G401.6 (cell line): Measurements from ENCODE around the gene ZBTB21.
"Not testable (repeated sequence)": the region's sequence is repeated elsewhere in the genome, so short reads cannot be mapped to it uniquely, and the experiment has no call there.

Experiments used
- FAIRE-seq: peaks from 2 replicates; lab custom pipeline; 2012; peaks lifted over from hg19 to GRCh38; lab: Jason Lieb, UNC

Gene ZBTB21

GRCh38 chr21:42019101-42019605 lies 9.0 kb upstream of the ZBTB21 start:
- FAIRE-seq = no peak

DNA sequence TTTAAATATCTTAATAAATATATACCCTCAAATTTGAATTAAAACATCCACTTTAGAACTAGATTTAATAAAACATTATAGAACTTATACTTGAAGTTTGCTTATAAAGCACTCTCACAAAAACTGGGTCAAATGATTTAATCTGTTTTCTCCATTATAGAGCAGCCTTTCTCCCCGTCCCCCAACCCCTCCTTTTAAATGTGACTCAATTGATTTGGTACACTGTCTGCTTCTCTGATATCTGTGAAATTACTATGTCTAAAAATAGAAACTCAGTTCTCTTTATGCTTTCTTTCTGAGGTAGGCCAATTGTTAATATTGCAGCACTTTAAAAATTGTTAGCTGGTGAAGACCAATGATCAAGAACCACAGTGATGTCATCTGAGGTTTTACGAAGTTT lies 6.9 kb upstream of the ZBTB21 start:
- FAIRE-seq = no peak

GRCh38 chr21:42016364-42016985 lies 6.3 kb upstream of the ZBTB21 start:
- no peak for FAIRE-seq

GRCh38 chr21:42013931-42014330 lies 3.8 kb upstream of the ZBTB21 start:
- no peak for FAIRE-seq

DNA sequence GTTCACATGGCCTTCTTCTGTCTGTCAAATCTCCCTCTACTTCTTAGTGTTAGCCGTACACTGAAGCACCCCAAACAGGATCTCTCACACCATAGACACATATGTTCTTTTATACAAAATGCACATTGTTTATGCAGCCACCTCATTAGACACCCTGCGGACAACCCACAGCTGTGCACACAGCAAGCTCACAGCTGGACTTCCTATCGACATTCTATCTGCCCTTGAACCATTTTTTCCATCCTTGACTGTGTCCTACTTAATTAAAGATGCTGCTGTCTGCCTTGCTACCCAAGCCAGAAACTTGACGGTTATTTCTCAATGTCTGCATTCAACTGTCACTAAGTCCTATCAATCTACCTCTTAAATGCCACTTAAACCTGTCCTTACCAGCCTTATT lies 3.2 kb upstream of the ZBTB21 start:
- no peak for FAIRE-seq

- FAIRE-seq = no peak
Measured at GRCh38 chr21:42012763-42013329, 2.7 kb upstream of the ZBTB21 start.

GRCh38 chr21:42012344-42012743 lies 2.2 kb upstream of the ZBTB21 start:
- FAIRE-seq = no peak

DNA sequence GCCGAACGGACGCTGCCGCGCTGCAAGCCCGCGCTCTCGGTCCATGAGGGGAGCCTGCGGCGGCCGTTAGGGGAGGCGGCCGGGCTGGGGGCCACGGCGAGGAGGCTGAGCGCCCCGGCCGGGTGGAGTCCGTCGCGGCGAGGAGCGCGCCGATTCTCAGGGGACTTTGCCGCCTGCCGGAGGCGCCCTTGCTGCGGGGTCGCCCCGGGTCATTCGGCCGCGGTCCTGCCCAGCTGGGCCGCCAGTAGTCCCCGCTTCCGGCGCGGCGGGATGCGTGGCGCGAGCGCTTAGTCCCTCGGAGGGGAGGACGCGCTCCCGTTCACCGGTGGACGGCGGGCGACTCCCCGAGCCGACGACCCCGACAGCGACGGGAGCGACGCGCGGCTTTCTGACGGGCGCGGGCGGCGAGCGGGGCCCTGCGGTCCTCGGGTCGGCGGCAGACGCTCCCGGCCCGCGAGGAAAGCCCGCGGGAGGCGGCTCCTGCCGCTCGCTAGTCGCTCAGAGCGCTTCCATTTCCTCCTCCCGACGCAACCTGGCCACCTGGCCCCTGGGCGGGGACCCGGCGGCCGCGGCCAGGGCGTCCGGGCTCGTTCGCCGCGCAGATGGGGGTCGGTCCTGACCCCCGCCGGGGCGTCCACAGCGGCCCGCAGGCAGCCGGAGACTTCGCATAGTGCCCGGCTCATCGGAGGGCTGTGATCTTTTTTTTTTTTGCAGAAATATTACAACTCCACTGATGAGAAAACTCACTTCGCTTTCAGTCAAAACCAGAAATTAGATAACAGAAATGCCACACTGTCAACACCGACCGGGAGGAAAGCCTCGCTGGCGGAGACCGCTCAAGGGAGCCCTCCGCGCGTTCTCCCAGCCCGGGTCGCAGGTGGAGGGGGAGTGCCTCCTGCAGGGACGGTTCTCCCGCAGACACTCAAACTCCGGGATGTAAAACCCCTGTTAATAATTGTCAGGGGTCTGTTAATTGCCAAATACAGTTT lies 641 bp upstream of the ZBTB21 start:
- FAIRE-seq = no peak

DNA sequence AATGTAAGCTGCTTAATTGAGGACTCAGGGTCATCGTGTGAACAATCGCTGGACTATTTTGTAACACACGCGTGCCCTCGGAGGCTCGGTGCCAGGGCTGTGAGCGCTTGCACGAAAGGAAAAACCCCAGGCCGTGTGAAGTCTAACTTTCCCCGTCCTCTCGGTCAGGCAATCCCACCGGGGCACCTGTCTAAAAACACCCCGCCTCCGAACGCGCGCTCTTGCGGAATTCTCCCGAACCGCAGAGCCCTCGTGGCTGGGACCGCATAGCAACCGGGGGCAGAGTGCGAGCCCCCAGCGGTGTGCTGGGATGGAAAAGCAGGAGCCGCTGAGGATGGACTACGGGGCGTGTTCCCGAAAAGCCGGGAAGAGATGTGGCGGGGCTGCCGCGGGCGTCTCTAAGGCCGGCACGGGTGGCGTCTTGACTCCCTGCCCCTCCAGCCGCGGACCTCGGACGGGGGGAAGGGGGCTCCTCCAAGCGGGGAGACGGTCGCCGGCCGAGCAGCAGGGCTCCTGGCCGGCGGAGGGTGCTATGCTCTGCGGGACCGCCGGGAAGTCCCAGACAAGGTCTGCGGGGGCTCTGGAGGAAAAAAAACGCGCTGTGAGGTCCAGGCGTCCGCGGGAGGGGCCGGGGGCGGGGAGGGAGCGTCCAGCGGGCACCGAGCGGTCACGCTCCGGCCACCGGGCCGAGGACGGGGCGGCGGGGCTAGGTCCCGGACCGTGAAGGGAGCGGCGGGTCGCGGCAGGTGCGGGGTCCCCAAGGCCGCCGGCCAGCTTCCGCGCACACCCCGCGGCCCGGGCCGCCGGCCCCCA lies 936 bp downstream of the ZBTB21 start:
- FAIRE-seq = no peak

DNA sequence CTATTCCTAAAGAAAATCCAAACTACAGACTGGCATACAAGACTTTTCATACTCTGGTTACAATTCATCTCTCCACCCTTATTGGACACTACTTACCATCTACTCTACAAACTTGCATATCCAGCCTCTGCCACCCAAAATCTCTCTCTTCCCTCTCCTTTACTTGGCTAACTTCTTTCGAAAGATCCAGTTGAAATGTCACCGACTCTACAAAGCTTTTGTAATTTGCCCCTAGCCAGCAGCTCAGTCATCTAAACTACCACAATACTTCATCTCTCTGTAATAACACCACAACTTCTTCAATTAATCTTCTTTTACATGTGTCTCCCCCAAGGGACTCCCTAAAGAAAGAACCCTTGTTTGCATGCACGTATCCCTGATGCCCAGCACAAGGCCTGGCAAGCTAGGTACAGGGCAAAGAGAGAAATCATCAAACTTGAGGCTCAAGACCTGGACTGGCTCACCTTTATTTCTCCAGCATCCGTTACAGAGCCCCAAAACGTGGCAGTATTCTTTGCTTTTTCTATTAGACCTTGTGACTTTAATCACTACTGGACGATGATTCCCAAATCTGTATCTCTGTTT lies 2.7 kb downstream of the ZBTB21 start:
- FAIRE-seq = no peak

DNA sequence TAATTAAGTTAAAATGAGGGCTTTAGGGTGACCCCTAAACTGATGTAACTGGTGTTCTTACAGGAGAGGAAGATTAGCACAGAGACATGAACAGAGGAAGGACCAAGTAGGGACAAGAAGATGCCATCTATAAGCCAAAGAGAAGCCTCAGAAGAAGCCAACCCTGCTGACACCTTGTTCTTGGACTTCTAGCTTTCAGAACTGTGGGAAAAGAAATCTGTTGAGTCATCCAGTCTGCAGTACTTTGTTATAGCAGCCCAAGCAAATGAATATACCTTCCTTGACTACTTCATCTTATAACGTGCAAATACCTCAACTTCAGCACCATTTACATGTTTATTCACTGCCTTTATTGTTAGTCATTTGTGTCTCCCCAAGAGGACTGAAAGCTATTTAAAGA lies 3.4 kb downstream of the ZBTB21 start:
- no peak for FAIRE-seq

DNA sequence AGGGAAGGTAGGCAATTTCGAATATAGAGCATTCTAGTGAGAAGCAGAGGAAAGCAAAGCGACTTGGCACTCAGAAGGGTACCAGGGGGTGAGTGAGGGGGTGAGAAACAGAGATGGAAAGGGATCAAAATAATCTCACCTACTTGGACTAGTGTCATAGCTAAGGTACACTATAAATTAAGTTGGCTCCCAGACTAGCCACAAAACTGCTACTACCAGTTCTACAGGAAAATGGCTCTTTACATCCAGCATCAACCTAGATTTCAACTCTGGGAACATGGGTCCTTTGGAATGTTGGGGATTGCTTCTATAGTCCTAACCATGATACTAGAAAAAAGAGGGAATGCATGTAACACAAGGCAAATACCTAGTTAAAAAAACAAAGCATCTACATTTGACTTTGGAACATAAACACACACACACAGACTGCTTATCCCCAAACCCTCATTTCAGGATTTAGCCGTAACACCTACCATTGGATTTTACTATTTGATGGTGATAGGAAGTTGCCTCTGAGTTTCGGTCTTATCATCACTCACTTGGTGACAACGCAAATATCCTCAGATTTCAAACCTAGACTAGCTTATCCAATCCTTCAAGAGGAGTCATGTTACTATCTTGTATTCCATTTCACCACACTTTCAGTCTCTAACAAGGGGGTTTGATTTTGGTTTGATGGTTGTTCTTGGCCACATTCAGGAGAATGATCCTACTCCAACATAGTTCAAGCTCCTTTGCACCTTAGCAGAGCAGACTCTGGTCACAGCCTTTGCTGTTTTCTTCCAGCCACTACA lies 5.6 kb downstream of the ZBTB21 start:
- no peak for FAIRE-seq

- FAIRE-seq = no peak
Measured at GRCh38 chr21:42003051-42003461, 7.1 kb downstream of the ZBTB21 start.

DNA sequence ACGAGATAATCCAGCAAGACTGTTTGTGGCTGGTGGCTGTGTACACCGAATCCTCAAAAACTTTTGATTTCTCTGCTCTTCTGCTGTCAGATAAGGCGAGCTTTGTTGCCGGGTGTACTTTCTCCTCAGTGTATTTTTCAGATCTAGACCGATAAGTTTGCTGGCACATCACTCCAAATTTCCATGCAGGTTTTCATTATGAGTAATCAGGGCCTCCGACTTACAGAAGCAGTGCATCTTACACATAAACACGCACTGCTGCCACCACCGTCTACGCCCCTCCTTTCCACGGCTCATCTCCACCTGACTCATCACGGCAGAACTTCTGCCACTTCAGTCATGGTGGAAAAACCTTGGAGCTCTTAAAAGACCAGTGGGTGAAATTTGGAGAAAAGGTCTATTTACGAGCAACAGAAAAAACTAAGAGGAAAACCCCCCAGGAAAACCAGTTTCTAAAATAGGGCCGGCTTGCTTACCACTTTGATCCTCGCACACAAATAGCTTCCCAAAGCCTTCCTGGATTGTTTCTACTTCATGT lies 7.7 kb downstream of the ZBTB21 start:
- no peak for FAIRE-seq

DNA sequence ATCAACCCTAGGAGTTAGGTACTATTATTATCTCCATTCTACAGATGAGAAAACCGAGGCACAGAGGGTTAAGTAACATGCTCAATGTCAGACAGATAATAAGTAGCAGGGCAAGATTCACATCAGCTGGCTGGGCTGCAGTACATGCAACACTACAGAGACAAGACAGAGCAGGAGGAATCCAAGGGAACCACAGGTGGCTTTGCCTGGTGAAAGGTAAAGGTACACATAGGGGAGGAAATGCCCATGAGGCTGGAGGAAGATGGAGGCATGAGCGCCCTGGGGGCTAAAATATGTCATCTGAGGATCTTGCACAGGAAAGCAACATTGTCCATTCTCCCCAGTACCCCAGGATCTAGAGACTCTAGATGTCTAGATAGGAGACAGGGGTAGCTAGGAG lies 8.4 kb downstream of the ZBTB21 start:
- no peak for FAIRE-seq

GRCh38 chr21:42000908-42001307 lies 9.3 kb downstream of the ZBTB21 start:
- no peak for FAIRE-seq

GRCh38 chr21:41997657-41998056 lies 12.5 kb downstream of the ZBTB21 start:
- FAIRE-seq = no peak

- FAIRE-seq = no peak
Measured at GRCh38 chr21:41995577-41995976, 14.6 kb downstream of the ZBTB21 start.

- FAIRE-seq = not testable (repeated sequence)
Measured at GRCh38 chr21:41994613-41995012, 15.5 kb downstream of the ZBTB21 start.

DNA sequence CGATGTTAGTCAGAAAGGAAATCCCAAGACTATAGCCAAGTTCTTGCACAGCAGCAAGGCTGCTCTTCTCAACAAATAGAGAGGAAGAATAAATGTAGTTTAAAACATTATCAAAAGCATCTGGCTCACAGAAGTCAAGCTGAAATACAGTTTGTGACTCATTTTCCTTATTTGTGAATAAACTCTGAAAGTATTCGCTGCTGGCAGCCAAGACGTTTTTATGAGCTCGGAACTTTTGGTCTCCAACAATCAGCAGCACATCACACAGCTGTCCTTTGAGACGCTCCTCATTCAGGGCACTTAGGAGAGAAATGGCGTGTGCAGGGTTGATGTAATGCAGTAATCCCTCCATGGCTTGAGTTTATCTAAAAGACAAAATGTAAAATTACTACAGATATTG lies 16.4 kb downstream of the ZBTB21 start:
- no peak for FAIRE-seq

- no peak for FAIRE-seq
Measured at GRCh38 chr21:41992576-41992975, 17.6 kb downstream of the ZBTB21 start.
